K562 (cell line): ENCODE measurements around the gene CEP85L.

Experiments
- EGR1 ChIP-seq: fragments of 450-650 bp; conservative IDR thresholded peaks from 2 replicates; pipeline ENCODE4 v1.6.1; 2017; ENCODE audit warnings: mild to moderate bottlenecking
- TF ChIP-seq, protein P1 (sequence below), 3 experiments: IDR thresholded peaks in 2 of 3; conservative IDR thresholded peaks in 1 of 3; 2 replicates each; pipeline ENCODE4 v1.5.1; 2011 to 2012; ENCODE audit warnings: low read length in 3 of 3, mild to moderate bottlenecking in 3 of 3, control low read depth in 2 of 3, improper control_type of control experiment in 1 of 3, inconsistent platforms in 1 of 3, low read depth in 1 of 3, mixed read lengths in 1 of 3, moderate library complexity in 1 of 3; ENCODE audit not compliant: insufficient read depth in 2 of 3

DNA sequence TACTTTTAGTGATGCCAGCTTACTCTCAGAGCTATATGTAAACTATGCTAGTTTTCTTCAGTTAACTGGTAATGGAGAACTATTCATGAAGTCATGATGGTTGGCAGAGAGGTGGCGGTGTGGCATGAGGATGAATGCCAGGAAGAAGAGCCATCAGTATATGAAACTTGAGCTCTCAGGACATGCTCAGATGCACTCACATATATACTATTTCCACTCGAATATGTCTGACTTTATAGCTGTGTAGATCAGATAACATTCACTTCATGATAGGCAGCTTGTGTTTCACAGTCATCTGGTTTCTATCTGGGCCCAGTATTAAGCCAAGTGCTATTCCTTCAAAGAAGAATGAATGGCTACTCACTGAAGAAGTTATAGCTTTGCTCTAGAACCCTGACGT, 46.2 kb upstream of the CEP85L start:
- no peak for TF ChIP-seq EGR1
- TF ChIP-seq, protein P1, sequence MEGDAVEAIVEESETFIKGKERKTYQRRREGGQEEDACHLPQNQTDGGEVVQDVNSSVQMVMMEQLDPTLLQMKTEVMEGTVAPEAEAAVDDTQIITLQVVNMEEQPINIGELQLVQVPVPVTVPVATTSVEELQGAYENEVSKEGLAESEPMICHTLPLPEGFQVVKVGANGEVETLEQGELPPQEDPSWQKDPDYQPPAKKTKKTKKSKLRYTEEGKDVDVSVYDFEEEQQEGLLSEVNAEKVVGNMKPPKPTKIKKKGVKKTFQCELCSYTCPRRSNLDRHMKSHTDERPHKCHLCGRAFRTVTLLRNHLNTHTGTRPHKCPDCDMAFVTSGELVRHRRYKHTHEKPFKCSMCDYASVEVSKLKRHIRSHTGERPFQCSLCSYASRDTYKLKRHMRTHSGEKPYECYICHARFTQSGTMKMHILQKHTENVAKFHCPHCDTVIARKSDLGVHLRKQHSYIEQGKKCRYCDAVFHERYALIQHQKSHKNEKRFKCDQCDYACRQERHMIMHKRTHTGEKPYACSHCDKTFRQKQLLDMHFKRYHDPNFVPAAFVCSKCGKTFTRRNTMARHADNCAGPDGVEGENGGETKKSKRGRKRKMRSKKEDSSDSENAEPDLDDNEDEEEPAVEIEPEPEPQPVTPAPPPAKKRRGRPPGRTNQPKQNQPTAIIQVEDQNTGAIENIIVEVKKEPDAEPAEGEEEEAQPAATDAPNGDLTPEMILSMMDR (IDR thresholded peaks at IDR 0.05 in 2 of 3, conservative IDR thresholded peaks at IDR 0.05 in 1 of 3; ENCODE audit: insufficient read depth in 2 of 3, low read depth in 1 of 3, low read length in 3 of 3) = no peak
